ENCODE data around the gene SYCP2. TPM values are rescaled to one million over a fixed set of nuclear protein-coding genes. Genes with fewer than 3 reads are reported as not detected.

The SYCP2 gene
- total RNA-seq, 2 experiments from 2014 or later = 2.6 to 3.9 TPM

DNA sequence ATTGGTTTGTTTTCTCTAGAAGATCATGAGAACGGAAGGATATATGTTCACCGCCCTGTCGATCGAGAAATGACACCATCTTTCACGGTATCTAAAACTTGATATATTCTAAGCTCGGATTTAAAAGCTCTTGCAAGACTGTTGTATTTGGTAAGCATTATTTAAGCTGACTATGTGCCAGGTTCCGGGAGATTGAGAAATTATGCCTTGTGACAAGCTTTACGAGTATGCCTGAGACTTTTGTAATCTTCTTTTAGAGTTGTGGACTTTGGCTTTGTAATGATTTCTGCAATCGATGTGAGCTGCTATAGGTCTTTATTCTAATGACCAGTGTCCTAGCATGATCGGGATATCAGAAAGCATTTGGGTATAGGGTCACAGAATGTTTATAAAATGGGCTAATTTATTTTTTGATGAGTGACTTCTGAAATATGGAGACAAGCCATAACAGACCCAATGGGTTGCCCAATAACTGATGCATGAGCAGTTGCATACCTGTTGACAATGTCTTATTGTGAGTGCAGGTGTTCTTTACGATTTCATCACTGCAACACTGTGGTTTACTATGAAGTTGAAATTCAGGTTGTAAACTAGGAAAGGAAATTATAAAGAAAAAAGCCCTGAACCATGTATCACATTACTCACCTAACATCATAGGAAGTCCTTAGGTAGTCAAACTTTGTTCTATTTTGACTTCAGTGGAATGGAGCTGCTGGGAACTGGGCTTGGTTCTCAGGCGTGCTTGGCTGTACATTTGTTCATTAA is 38.8 kb upstream of the SYCP2 start:
- no peaks in the 10 kb centered on the region for H3K4me1 Mint-ChIP-seq (ENCODE audit: low read depth)
- no peak overlapping the region for H3K4me3 Mint-ChIP-seq
- ATAC-seq (no peak), DNase-seq (no peak)
- H3K36me3 Mint-ChIP-seq (ENCODE audit: low read depth) = peaks cover 5% of the 10 kb centered on the region
- H3K27ac Mint-ChIP-seq = no peak overlapping the region
- intact Hi-C loops (cut with micrococcal nuclease) = no loop called here
- ChIA-PET CTCF (no interaction called here), POLR2A (no interaction called here)
- TF ChIP-seq, protein P1, sequence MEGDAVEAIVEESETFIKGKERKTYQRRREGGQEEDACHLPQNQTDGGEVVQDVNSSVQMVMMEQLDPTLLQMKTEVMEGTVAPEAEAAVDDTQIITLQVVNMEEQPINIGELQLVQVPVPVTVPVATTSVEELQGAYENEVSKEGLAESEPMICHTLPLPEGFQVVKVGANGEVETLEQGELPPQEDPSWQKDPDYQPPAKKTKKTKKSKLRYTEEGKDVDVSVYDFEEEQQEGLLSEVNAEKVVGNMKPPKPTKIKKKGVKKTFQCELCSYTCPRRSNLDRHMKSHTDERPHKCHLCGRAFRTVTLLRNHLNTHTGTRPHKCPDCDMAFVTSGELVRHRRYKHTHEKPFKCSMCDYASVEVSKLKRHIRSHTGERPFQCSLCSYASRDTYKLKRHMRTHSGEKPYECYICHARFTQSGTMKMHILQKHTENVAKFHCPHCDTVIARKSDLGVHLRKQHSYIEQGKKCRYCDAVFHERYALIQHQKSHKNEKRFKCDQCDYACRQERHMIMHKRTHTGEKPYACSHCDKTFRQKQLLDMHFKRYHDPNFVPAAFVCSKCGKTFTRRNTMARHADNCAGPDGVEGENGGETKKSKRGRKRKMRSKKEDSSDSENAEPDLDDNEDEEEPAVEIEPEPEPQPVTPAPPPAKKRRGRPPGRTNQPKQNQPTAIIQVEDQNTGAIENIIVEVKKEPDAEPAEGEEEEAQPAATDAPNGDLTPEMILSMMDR (IDR thresholded peaks at IDR 0.05) = no peak
- H3K27me3 Mint-ChIP-seq = no peaks in the 10 kb centered on the region
- no peaks in the 10 kb centered on the region for H3K9me3 Mint-ChIP-seq

DNA sequence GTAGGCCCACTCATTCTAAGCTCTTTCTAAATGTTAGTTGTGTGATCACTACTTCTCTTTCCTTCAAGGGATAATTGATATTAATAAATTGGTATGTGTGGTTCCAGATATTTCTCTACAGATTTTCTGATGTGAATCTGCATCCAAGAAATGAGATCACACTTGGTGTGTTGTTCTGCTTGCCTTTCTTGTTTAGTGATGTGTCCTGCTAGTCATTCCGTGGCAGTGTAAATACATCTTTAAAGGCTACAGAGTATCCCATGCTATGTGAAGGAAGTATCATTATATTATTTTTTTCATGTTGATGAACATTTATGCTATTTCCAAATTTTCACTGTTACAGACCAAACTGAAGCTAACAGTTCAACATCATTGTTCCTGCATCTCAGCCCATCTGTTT is 38.0 kb upstream of the SYCP2 start:
- no peak for ATAC-seq
- no peak for DNase-seq
- Mint-ChIP-seq H3K27ac (no peak overlapping the region), H3K4me1 (ENCODE audit: low read depth) (no peaks in the 10 kb centered on the region), H3K36me3 (ENCODE audit: low read depth) (peaks cover 5% of the 10 kb centered on the region), H3K27me3 (no peaks in the 10 kb centered on the region), H3K9me3 (no peaks in the 10 kb centered on the region), H3K4me3 (no peak overlapping the region)
- ChIA-PET POLR2A (no interaction called here), CTCF (no interaction called here)
- TF ChIP-seq, protein P1 (IDR thresholded peaks at IDR 0.05) = no peak
- intact Hi-C loops (cut with micrococcal nuclease) = no loop called here

DNA sequence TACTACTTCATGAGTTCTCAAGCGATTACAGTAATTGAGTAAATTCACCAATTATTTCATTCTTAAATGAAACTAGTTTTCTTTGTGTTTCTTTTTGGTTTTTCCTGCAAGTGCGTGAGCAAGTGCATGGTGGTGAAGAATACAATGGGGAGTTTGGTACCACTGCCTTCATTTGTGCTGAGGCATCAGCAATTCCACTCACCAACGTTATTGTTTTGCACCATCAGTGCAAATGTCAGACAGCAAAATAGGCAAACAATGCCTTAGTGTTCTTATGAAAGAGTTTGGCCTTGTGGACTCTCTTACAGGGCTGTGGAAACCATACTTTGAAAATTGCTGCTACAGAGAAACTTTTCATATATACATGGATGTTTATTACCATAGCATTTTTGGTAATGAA is 33.0 kb upstream of the SYCP2 start:
- intact Hi-C loops (cut with micrococcal nuclease) = no loop called here
- DNase-seq (no peak), ATAC-seq (no peak)
- Mint-ChIP-seq H3K4me1 (ENCODE audit: low read depth) (no peaks in the 10 kb centered on the region), H3K27ac (no peak overlapping the region), H3K9me3 (no peaks in the 10 kb centered on the region), H3K36me3 (ENCODE audit: low read depth) (peaks cover 2% of the 10 kb centered on the region), H3K27me3 (no peaks in the 10 kb centered on the region), H3K4me3 (no peak overlapping the region)
- ChIA-PET POLR2A (no interaction called here), CTCF (no interaction called here)
- TF ChIP-seq, protein P1 (IDR thresholded peaks at IDR 0.05) = no peak

DNA sequence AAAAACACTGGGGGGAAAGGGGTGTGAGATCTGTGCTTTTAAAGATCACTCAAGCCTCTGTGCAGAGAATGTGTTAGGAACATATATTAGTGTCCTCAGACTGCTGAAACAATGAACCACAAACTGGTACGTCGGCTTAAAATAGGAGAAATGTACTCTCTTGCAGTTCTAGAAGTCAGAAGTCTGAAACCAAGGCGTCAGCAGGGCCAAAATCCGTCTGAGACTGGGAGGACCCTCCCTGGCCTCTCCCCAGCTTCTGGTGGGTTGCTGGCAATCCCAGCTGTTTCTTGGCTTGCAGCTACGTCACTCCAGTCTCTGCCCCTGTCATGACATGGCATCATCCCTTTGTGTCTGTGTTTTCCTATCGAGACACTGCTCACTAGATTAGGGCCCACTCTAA is 28.7 kb upstream of the SYCP2 start:
- H3K4me3 Mint-ChIP-seq = no peak overlapping the region
- ChIA-PET POLR2A (no interaction called here), CTCF (no interaction called here)
- TF ChIP-seq, protein P1 (IDR thresholded peaks at IDR 0.05) = no peak
- H3K9me3 Mint-ChIP-seq = no peaks in the 10 kb centered on the region
- H3K27ac Mint-ChIP-seq = no peak overlapping the region
- no peaks in the 10 kb centered on the region for H3K4me1 Mint-ChIP-seq (ENCODE audit: low read depth)
- peaks cover 1% of the 10 kb centered on the region for H3K36me3 Mint-ChIP-seq (ENCODE audit: low read depth)
- DNase-seq (no peak), ATAC-seq (no peak)
- H3K27me3 Mint-ChIP-seq = no peaks in the 10 kb centered on the region
- intact Hi-C loops (cut with micrococcal nuclease) = no loop called here

DNA sequence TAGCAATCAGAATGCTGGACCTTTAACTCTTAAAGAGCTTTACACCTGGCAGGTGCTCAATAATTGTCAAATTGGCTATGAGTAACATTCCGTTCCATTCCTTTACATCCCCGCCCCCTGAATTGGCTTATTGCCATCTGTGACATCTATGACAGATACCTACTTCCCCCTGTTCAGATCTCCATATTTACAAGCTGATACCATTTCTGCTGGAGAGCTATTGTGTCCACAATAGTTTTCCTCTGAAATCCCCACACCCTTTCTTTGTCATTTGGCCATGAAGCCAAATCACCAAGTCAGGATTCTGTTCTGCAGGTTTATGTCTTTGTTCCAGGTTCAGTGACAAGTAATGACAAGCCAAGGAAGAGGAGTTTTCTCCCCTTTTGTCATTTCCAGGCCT is 28.0 kb upstream of the SYCP2 start:
- Mint-ChIP-seq H3K27ac (no peak overlapping the region), H3K4me3 (no peak overlapping the region), H3K27me3 (no peaks in the 10 kb centered on the region), H3K9me3 (no peaks in the 10 kb centered on the region), H3K36me3 (ENCODE audit: low read depth) (peaks cover 1% of the 10 kb centered on the region), H3K4me1 (ENCODE audit: low read depth) (no peaks in the 10 kb centered on the region)
- ChIA-PET CTCF (interaction anchor here (1.8 kb wide), 1 partner anchor 12 kb away, joined by 6 read pairs; no protein-coding TSS in a partner anchor), POLR2A (no interaction called here)
- no peak for DNase-seq
- intact Hi-C loops (cut with micrococcal nuclease) = no loop called here
- no peak for ATAC-seq
- TF ChIP-seq, protein P1 (IDR thresholded peaks at IDR 0.05) = no peak

All from activated CD8-positive, alpha-beta T cell treated with anti-CD3 and anti-CD28 coated beads for 36 hours (primary cell).